Dermis microvascular lymphatic vessel endothelial cell (primary cell): ENCODE data around the gene WLS. TPM values are rescaled to one million over a fixed set of nuclear protein-coding genes. Genes with fewer than 3 reads are reported as not detected.
A peak's percentile ranks its signal among the peaks of the same experiment; 100 is the strongest.
"Not testable (repeated sequence)": the region's sequence is repeated elsewhere in the genome, so short reads cannot be mapped to it uniquely, and the experiment has no call there.

ENCODE experiments used
- DNase-seq, 2 donors: peaks; one replicate each; pipeline versions ENCODE4 v3.0.0 to v3.0.0-alpha.2; 2010; ENCODE audit warnings: low read depth in 2 of 2
- total RNA-seq: library from RNA; depleted of rRNA; stranded (reverse); fragments of >200 nt; gene quantifications from 2 replicates; pipeline ENCODE4 v1.2.1, GENCODE V29; 2014

The WLS gene
- total RNA-seq, 1 donor from 2014 or later, result 31.6 TPM

- no peak for DNase-seq
These were observed 30.6 kb downstream of the WLS start for GRCh38 chr1:68201546-68202238.

GRCh38 chr1:68199603-68200002 lies 32.7 kb downstream of the WLS start:
- no peak for DNase-seq

- peak in 1 of 2 donors; percentile 71 for DNase-seq
These were observed 33.6 kb downstream of the WLS start for GRCh38 chr1:68198752-68199151.

GRCh38 chr1:68197891-68198290 lies 34.4 kb downstream of the WLS start:
- peak in 1 of 2 donors; percentile 77 for DNase-seq

- DNase-seq, result no peak
These were observed 34.9 kb downstream of the WLS start for GRCh38 chr1:68197461-68197860.

- DNase-seq, result no peak
These were observed 35.6 kb downstream of the WLS start for GRCh38 chr1:68196676-68197075.

- no peak for DNase-seq
These were observed 40.6 kb downstream of the WLS start for GRCh38 chr1:68191717-68192116.

GRCh38 chr1:68188644-68189340 lies 43.5 kb downstream of the WLS start:
- DNase-seq, result no peak

GRCh38 chr1:68188060-68188538 lies 44.2 kb downstream of the WLS start:
- no peak for DNase-seq

- DNase-seq, result no peak
These were observed 46.6 kb downstream of the WLS start for GRCh38 chr1:68185743-68186142.

GRCh38 chr1:68183895-68184294 lies 48.4 kb downstream of the WLS start:
- no peak for DNase-seq

GRCh38 chr1:68181165-68181556 lies 51.2 kb downstream of the WLS start:
- DNase-seq, result no peak

- no peak for DNase-seq
These were observed 51.7 kb downstream of the WLS start for GRCh38 chr1:68180441-68181164.

- DNase-seq, result peak; percentile 30 to 87
These were observed 53.4 kb downstream of the WLS start for GRCh38 chr1:68178821-68179490.

GRCh38 chr1:68175621-68176398 lies 56.5 kb downstream of the WLS start:
- DNase-seq, result peak; percentile 89 to 97

- peak; percentile 58 to 91 for DNase-seq
These were observed 57.6 kb downstream of the WLS start for GRCh38 chr1:68174738-68175113.

GRCh38 chr1:68173936-68174737 lies 58.2 kb downstream of the WLS start:
- DNase-seq, result peak; percentile 96 to 99

GRCh38 chr1:68173283-68173935 lies 58.9 kb downstream of the WLS start:
- peak; percentile 90 to 93 for DNase-seq

- DNase-seq, result not testable (repeated sequence)
These were observed 60.5 kb downstream of the WLS start for GRCh38 chr1:68171795-68172194.
